Right atrium auricular region (tissue), 2 donors: Measurements from ENCODE around the gene RAB1B. TPM values are rescaled to one million over a fixed set of nuclear protein-coding genes. Genes with fewer than 3 reads are reported as not detected.

Experiments
- DNase-seq: peaks from one replicate; pipeline ENCODE4 v3.0.0-alpha.2; 2019; ENCODE audit warnings: low spot score
- H3K27ac ChIP-seq, 2 donors: fragments of 200-600 bp; sonication (generic); 1 replicate in 1 of 2; 2 replicates in 1 of 2; pipeline ENCODE4 v1.5.1; 2016 to 2019
- H3K27me3 ChIP-seq, 2 donors: fragments of 200-600 bp; sonication (generic); one replicate each; pipeline versions ENCODE4 v1.5.1 to v1.6.0; 2017 to 2019
- H3K36me3 ChIP-seq: fragments of 200-600 bp; sonication (generic); one replicate; pipeline ENCODE4 v1.5.1; 2016
- H3K4me1 ChIP-seq, 2 donors: fragments of 200-600 bp; sonication (generic); one replicate each; pipeline versions ENCODE4 v1.5.1 to v1.6.0; 2017 to 2019
- H3K4me3 ChIP-seq, 2 donors: fragments of 200-600 bp; sonication (generic); 1 replicate in 1 of 2; 2 replicates in 1 of 2; pipeline ENCODE4 v1.5.1; 2017 to 2019; ENCODE audit warnings: mild to moderate bottlenecking in 1 of 2, moderate library complexity in 1 of 2
- H3K9me3 ChIP-seq, 2 donors: fragments of 200-600 bp; sonication (generic); one replicate each; pipeline ENCODE4 v1.5.1; 2019
- CTCF ChIP-seq, 2 donors: fragments of 200-600 bp; sonication (generic); IDR thresholded peaks; one replicate each; pipeline ENCODE4 v1.5.1; 2019; ENCODE audit warnings: antibody characterized with exemption in 2 of 2
- total RNA-seq, 2 donors: library from RNA; depleted of rRNA; stranded (reverse); fragments of >200 nt; gene quantifications; one replicate each; pipeline ENCODE4 v1.1.0, GENCODE V29; 2016

The RAB1B gene
- total RNA-seq, 2 donors from 2014 or later = 95.6 to 115 TPM

- Histone ChIP-seq H3K36me3 (peaks cover 72% of the 10 kb centered on the region), H3K4me1 (no peaks in the 10 kb centered on the region), H3K27me3 (no peaks in the 10 kb centered on the region), H3K4me3 (no peak overlapping the region), H3K27ac (no peak overlapping the region), H3K9me3 (no peaks in the 10 kb centered on the region)
- TF ChIP-seq CTCF (IDR thresholded peaks at IDR 0.05) = no peak
- DNase-seq = no peak
Measured at GRCh38 chr11:66239998-66240780, 28.2 kb upstream of the RAB1B start.

DNA sequence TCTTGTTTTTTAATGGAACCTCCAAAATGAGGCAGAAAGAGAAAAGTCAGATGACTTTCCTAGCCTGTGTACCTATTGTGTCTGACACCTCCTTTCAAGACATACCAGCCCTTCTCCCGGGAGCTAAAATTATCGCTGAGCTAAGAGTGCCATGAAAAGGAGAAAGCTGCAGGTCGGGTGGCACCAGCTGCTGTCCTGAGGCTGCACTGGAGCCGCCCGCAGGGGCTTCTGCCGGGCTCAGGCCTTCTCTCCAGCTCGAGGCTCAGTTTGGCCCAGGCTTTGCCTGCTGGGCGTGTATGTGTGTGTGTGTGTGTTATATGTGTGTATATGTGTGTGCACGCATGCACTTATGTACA lies 27.7 kb upstream of the RAB1B start:
- no peaks in the 10 kb centered on the region for H3K4me1 ChIP-seq
- H3K36me3 ChIP-seq = peaks cover 67% of the 10 kb centered on the region
- no peak overlapping the region for H3K27ac ChIP-seq
- no peaks in the 10 kb centered on the region for H3K27me3 ChIP-seq
- TF ChIP-seq CTCF (IDR thresholded peaks at IDR 0.05) = no peak
- no peak for DNase-seq
- no peak overlapping the region for H3K4me3 ChIP-seq
- no peaks in the 10 kb centered on the region for H3K9me3 ChIP-seq

- no peak for DNase-seq
- H3K4me1 ChIP-seq = no peaks in the 10 kb centered on the region
- TF ChIP-seq CTCF (IDR thresholded peaks at IDR 0.05) = no peak
- peaks cover 57% of the 10 kb centered on the region for H3K36me3 ChIP-seq
- no peak overlapping the region for H3K27ac ChIP-seq
- H3K4me3 ChIP-seq = no peak overlapping the region
- H3K9me3 ChIP-seq = no peaks in the 10 kb centered on the region
- H3K27me3 ChIP-seq = no peaks in the 10 kb centered on the region
Measured at GRCh38 chr11:66242095-66242765, 26.2 kb upstream of the RAB1B start.

DNA sequence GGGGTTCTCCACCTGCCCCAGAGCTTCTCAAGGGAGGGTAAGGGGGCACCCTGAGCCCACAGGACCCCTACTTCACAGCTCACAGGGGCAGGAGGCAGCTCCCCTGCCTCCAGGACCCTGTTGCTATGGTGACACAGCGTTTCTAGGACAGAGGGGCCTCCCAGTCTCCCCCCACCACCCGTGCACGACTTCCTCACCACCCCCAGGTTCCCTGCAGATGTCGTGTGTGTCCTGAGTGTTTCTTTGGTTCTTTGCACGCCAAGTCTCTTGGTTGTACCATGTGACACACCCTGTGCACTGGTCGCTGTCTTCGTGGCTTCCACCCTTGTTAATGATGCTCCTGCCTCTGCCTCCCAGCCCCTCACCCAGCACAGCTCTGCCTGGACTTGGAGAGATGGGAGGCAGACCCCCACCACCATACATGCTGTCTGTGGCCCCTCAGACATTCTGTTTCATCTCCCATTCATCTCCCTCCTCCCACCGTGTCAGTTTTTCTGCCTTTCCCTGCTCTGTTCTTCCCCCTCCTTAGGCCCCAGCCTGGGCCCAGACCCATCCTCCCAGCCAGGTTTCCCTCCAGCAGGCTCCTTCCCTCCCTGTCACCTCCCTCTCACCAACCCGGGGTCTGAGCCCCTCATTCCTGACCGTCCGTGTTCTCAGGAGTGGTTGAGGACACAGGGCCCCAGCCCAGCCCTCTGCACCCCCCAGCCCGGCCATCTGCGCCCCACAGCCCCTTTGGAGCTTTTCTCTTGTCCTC lies 24.5 kb upstream of the RAB1B start:
- no peak for TF ChIP-seq CTCF (IDR thresholded peaks at IDR 0.05)
- Histone ChIP-seq H3K4me1 (no peaks in the 10 kb centered on the region), H3K9me3 (no peaks in the 10 kb centered on the region), H3K36me3 (peaks cover 43% of the 10 kb centered on the region), H3K4me3 (no peak overlapping the region), H3K27me3 (no peaks in the 10 kb centered on the region), H3K27ac (no peak overlapping the region)
- no peak for DNase-seq

DNA sequence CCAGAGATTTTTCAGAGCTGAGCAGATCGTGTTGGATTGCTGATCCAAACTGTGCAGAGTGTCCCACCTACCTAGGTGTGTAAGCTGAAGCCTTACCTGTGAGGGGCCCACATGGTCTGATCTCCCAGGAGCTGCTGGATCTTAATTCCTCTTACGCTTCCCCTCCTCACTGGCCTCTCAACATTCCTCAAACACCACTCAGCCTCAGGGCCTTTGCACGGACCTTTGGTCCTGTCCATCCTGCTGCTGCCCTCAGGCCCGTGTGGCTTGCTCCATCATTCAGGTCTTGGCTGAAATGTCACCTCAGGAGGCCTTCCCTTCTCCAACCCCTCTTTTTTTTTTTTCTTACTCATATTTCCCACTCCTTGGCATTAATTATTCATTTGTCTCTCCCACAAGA lies 21.1 kb upstream of the RAB1B start:
- DNase-seq = no peak
- Histone ChIP-seq H3K27me3 (no peaks in the 10 kb centered on the region), H3K4me1 (no peaks in the 10 kb centered on the region), H3K4me3 (no peak overlapping the region), H3K36me3 (peaks cover 21% of the 10 kb centered on the region), H3K27ac (no peak overlapping the region), H3K9me3 (no peaks in the 10 kb centered on the region)
- TF ChIP-seq CTCF (IDR thresholded peaks at IDR 0.05) = no peak
